Measurements from ENCODE around the gene CSAD. TPM values are rescaled to one million over a fixed set of nuclear protein-coding genes. Genes with fewer than 3 reads are reported as not detected.

Gene CSAD
- total and polyA plus RNA-seq, 2 of the 13 experiments (the other 11 are each of a cell fraction or from before 2014, with no cell fraction given) = 7.2 to 23.5 TPM

- H3K4me1 ChIP-seq (ENCODE audit: insufficient read depth, low read length) = peaks cover 46% of the 10 kb centered on the region
- no peaks in the 10 kb centered on the region for H3K9me3 ChIP-seq (ENCODE audit: low read length)
- ChIA-PET POLR2A (interaction anchor here (2.5 kb wide), 1 partner anchor 9 kb away, joined by 7 read pairs; no protein-coding TSS in a partner anchor), CTCF (ENCODE audit: low intra/inter-chr PET ratio, low total read pairs) (no interaction called here)
- H3K4me2 ChIP-seq (ENCODE audit: low read depth, low read length) = no peak overlapping the region
- ATAC-seq = no peak
- no peak overlapping the region for H3K27ac ChIP-seq (ENCODE audit: extremely low read length, insufficient read depth, low read length)
- H2AFZ ChIP-seq (ENCODE audit: low read length) = no peak overlapping the region
- no peak for DNase-seq (ENCODE audit: low spot score)
- intact Hi-C loops (cut with micrococcal nuclease; ENCODE audit: unreplicated experiment) (no loop called here), in situ Hi-C loops (cut with HindIII; ENCODE audit: extremely low pct_ligation_motif_present, low pct_unique_long_range_greater_than_20kb) (no loop called here)
- 50% methylated on average over 2 of the region's 2 CpGs for WGBS (ENCODE audit: low lambda C conversion rate)
- FAIRE-seq = no peak
- no peaks in the 10 kb centered on the region for H4K20me1 ChIP-seq (ENCODE audit: insufficient read depth, low read length)
- BruUV-seq (replicated peaks) = no TSS peak
- no peak overlapping the region for H3K4me3 ChIP-seq (replicated peaks in 1 of 3; ENCODE audit: insufficient read depth in 1 of 3, low read depth in 2 of 3, low read length in 3 of 3)
- peaks cover 10 to 52% of the 10 kb centered on the region in 2 experiments for H3K27me3 ChIP-seq (ENCODE audit: control insufficient read depth in 1 of 2, insufficient read depth in 2 of 2, low read length in 2 of 2)
- TF ChIP-seq PHB2 (IDR thresholded peaks at IDR 0.05; ENCODE audit: partially characterized antibody) (no peak), ZNF747 (CRISPR knock-in tag; IDR thresholded peaks at IDR 0.05; ENCODE audit: borderline replicate concordance) (no peak), HDAC1 (CRISPR knock-in tag; IDR thresholded peaks at IDR 0.05) (no peak), TEAD2 (CRISPR knock-in tag; IDR thresholded peaks at IDR 0.05) (no peak), ZNF180 (CRISPR knock-in tag; IDR thresholded peaks at IDR 0.05; ENCODE audit: borderline replicate concordance, low read depth) (no peak), KDM1A (CRISPR knock-in tag; IDR thresholded peaks at IDR 0.05) (no peak), ZNF891 (CRISPR knock-in tag; IDR thresholded peaks at IDR 0.05) (no peak), HIVEP1 (CRISPR knock-in tag; IDR thresholded peaks at IDR 0.05) (no peak)
- no peak overlapping the region for H3K9ac ChIP-seq (ENCODE audit: insufficient read depth, low read depth, low read length)
- no peaks in the 10 kb centered on the region for H3K79me2 ChIP-seq (ENCODE audit: insufficient read depth, low read length)
- H3K36me3 ChIP-seq (replicated peaks in 1 of 2; ENCODE audit: control insufficient read depth in 1 of 2, insufficient read depth in 2 of 2, low read length in 2 of 2) = no peaks in the 10 kb centered on the region
Observed at GRCh38 chr12:53229454-53229853, 48.7 kb upstream of the CSAD start.

GRCh38 chr12:53227836-53228235 is 47.1 kb upstream of the CSAD start:
- TF ChIP-seq PAWR (CRISPR knock-in tag; IDR thresholded peaks at IDR 0.05; ENCODE audit: borderline replicate concordance) = no peak
- TF ChIP-seq KDM3A (CRISPR knock-in tag; IDR thresholded peaks at IDR 0.05; ENCODE audit: low read depth) = no peak
- no peak for TF ChIP-seq ARNT (IDR thresholded peaks at IDR 0.05)
- TF ChIP-seq ZNF451 (CRISPR knock-in tag; IDR thresholded peaks at IDR 0.05) = no peak
- no peak for TF ChIP-seq GTF3A (CRISPR knock-in tag; conservative IDR thresholded peaks at IDR 0.05)
- TF ChIP-seq ZNF607 (CRISPR knock-in tag; IDR thresholded peaks at IDR 0.05; ENCODE audit: borderline replicate concordance) = no peak
- TF ChIP-seq SP140L (CRISPR knock-in tag; IDR thresholded peaks at IDR 0.05; ENCODE audit: borderline replicate concordance) = no peak
- no peak for TF ChIP-seq TCF7 (IDR thresholded peaks at IDR 0.05; ENCODE audit: low read depth)
- no peak for TF ChIP-seq RXRA (CRISPR knock-in tag; IDR thresholded peaks at IDR 0.05)
- TF ChIP-seq ZKSCAN1 (IDR thresholded peaks at IDR 0.05; ENCODE audit: low read length) = no peak
- no peak for TF ChIP-seq ZUFSP (CRISPR knock-in tag; IDR thresholded peaks at IDR 0.05; ENCODE audit: borderline replicate concordance)
- TF ChIP-seq CTCF (CRISPR knock-in tag; IDR thresholded peaks at IDR 0.05) = no peak
- DNase-seq (ENCODE audit: low spot score) (no peak), FAIRE-seq (no peak), ATAC-seq (no peak)
- 0% methylated on average over 1 of the region's 1 CpG for WGBS (ENCODE audit: low lambda C conversion rate)
- intact Hi-C loops (cut with micrococcal nuclease; ENCODE audit: unreplicated experiment) (no loop called here), in situ Hi-C loops (cut with HindIII; ENCODE audit: extremely low pct_ligation_motif_present, low pct_unique_long_range_greater_than_20kb) (no loop called here)
- no peak overlapping the region for H2AFZ ChIP-seq (ENCODE audit: low read length)
- H3K9me3 ChIP-seq (ENCODE audit: low read length) = no peaks in the 10 kb centered on the region
- H3K4me2 ChIP-seq (ENCODE audit: low read depth, low read length) = no peak overlapping the region
- BruUV-seq (replicated peaks) = no TSS peak
- no peaks in the 10 kb centered on the region for H3K36me3 ChIP-seq (replicated peaks in 1 of 2; ENCODE audit: control insufficient read depth in 1 of 2, insufficient read depth in 2 of 2, low read length in 2 of 2)
- no peak overlapping the region for H3K27ac ChIP-seq (ENCODE audit: extremely low read length, insufficient read depth, low read length)
- H4K20me1 ChIP-seq (ENCODE audit: insufficient read depth, low read length) = no peaks in the 10 kb centered on the region
- H3K27me3 ChIP-seq (ENCODE audit: control insufficient read depth in 1 of 2, insufficient read depth in 2 of 2, low read length in 2 of 2) = peaks cover 8 to 45% of the 10 kb centered on the region in 2 experiments
- POLR2A ChIA-PET = no interaction called here
- H3K79me2 ChIP-seq (ENCODE audit: insufficient read depth, low read length) = no peaks in the 10 kb centered on the region
- H3K9ac ChIP-seq (ENCODE audit: insufficient read depth, low read depth, low read length) = no peak overlapping the region
- H3K4me1 ChIP-seq (ENCODE audit: insufficient read depth, low read length) = peaks cover 45% of the 10 kb centered on the region
- CTCF ChIA-PET (ENCODE audit: low intra/inter-chr PET ratio, low total read pairs) = no interaction called here
- H3K4me3 ChIP-seq (replicated peaks in 1 of 3; ENCODE audit: insufficient read depth in 1 of 3, low read depth in 2 of 3, low read length in 3 of 3) = no peak overlapping the region

Measured in HepG2 (cell line).